ENCODE results near the gene MAD1L1. TPM values are rescaled to one million over a fixed set of nuclear protein-coding genes. Genes with fewer than 3 reads are reported as not detected.

Gene MAD1L1
- polyA plus RNA-seq, 6 donors from 2014 or later, result 109 to 209 (median 158) TPM

DNA sequence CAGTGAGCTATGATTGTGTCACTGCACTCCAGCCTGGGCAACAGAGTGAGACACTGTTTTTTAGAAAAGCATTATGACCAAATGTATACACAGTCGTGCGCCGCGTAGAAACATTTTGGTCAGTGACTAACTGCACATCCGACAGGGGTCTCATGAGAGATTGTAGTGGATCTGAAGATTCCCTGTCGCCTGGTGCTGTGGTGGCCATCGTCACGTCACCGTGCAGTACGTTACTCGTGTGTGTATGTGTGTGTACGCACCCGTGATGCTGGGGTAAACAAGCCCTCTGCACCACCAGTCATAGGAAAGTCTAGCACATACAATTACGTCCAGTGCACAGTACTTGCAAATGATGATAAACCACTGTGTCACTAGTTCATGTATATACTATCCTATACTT is 453.3 kb downstream of the MAD1L1 start:
- H3K36me3 Mint-ChIP-seq, result peaks cover 6 to 18% of the 10 kb centered on the region in 2 donors
- peaks cover 11 to 35% (median 26%) of the 10 kb centered on the region in 3 donors for H3K27me3 Mint-ChIP-seq
- H3K9me3 Mint-ChIP-seq, result peaks cover 8 to 34% (median 21%) of the 10 kb centered on the region in 7 donors
- no peak overlapping the region for H3K4me3 Mint-ChIP-seq
- DNase-seq (no peak), ATAC-seq (ENCODE audit: low read depth in 2 of 2) (no peak)
- no peaks in the 10 kb centered on the region for H3K4me1 Mint-ChIP-seq
- H3K27ac Mint-ChIP-seq, result no peak overlapping the region

DNA sequence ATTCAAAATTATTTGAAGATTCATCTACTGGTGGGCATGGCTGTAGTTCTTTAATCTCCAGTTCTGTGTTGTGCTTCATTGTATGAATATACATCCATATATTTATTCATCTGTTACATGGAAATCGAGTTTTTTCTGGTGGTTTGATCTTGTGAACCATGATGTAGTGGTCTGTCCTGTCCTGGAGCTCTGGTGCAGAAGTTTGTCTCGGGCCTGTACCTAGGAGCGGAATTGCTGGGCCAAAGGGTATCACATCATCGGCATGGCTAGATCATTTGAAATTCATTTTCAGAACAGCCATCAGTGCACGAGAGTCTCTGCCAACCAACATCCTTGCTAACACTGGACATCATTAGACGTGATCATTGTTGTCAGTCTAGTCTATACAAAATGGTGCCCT is 455.6 kb downstream of the MAD1L1 start:
- H3K4me1 Mint-ChIP-seq, result no peaks in the 10 kb centered on the region
- DNase-seq, result no peak
- H3K27ac Mint-ChIP-seq, result no peak overlapping the region
- H3K9me3 Mint-ChIP-seq, result peaks cover 8 to 47% (median 30%) of the 10 kb centered on the region in 7 donors
- peaks cover 6 to 18% of the 10 kb centered on the region in 2 donors for H3K36me3 Mint-ChIP-seq
- ATAC-seq (ENCODE audit: low read depth in 2 of 2), result no peak
- H3K4me3 Mint-ChIP-seq, result no peak overlapping the region
- peaks cover 11 to 35% (median 26%) of the 10 kb centered on the region in 3 donors for H3K27me3 Mint-ChIP-seq

DNA sequence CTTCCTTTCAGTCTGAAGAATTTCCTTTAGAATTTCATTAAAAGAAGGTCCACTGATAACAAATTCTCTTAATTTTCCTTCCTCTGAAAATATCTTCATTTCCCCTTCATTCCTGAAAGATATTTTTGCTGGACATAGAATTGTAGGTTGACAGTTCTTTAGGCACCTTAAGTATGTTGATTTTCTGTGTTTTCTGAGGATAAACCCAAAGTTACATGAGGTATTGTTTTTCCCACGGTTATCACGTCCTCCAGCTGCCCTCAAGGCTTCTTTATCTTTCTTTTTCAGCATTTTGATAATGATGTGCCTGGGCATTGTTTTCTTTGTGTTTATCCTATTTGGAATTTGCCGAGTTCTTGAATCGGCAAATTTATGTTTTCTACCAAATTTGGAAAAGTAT is 457.4 kb downstream of the MAD1L1 start:
- Mint-ChIP-seq H3K36me3 (peaks cover 6 to 18% of the 10 kb centered on the region in 2 donors), H3K4me3 (no peak overlapping the region), H3K27ac (no peak overlapping the region), H3K4me1 (no peaks in the 10 kb centered on the region), H3K9me3 (peaks cover 8 to 47% (median 30%) of the 10 kb centered on the region in 7 donors), H3K27me3 (peaks cover 11 to 33% (median 23%) of the 10 kb centered on the region in 3 donors)
- DNase-seq, result no peak
- no peak for ATAC-seq (ENCODE audit: low read depth in 2 of 2)

DNA sequence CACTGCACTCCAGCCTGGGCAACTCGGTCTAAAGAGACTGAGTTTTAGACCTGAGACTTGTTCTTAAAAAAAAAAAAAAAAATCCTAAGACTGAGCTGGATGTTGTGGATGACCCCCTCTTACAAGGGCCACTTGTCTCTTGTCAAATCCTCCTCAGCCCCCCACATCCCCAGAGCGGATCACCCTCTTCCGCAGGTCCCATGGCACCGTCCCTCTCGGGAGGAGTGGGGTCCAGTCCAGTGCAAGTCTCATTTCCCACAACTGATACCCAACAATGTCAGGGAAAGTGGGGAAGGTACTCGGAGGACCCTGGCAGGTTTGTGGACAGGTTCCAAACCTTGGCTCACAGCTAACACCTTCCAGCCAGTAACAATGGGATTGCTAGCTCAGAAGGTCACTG is 462.4 kb downstream of the MAD1L1 start:
- no peak overlapping the region for H3K27ac Mint-ChIP-seq
- DNase-seq (no peak), ATAC-seq (ENCODE audit: low read depth in 2 of 2) (no peak)
- H3K27me3 Mint-ChIP-seq, result peaks cover 4 to 15% (median 10%) of the 10 kb centered on the region in 3 donors
- H3K4me3 Mint-ChIP-seq, result no peak overlapping the region
- H3K4me1 Mint-ChIP-seq, result no peaks in the 10 kb centered on the region
- H3K36me3 Mint-ChIP-seq, result peaks cover 0 to 3% of the 10 kb centered on the region in 2 donors
- H3K9me3 Mint-ChIP-seq, result peaks cover 2 to 20% (median 18%) of the 10 kb centered on the region in 7 donors

DNA sequence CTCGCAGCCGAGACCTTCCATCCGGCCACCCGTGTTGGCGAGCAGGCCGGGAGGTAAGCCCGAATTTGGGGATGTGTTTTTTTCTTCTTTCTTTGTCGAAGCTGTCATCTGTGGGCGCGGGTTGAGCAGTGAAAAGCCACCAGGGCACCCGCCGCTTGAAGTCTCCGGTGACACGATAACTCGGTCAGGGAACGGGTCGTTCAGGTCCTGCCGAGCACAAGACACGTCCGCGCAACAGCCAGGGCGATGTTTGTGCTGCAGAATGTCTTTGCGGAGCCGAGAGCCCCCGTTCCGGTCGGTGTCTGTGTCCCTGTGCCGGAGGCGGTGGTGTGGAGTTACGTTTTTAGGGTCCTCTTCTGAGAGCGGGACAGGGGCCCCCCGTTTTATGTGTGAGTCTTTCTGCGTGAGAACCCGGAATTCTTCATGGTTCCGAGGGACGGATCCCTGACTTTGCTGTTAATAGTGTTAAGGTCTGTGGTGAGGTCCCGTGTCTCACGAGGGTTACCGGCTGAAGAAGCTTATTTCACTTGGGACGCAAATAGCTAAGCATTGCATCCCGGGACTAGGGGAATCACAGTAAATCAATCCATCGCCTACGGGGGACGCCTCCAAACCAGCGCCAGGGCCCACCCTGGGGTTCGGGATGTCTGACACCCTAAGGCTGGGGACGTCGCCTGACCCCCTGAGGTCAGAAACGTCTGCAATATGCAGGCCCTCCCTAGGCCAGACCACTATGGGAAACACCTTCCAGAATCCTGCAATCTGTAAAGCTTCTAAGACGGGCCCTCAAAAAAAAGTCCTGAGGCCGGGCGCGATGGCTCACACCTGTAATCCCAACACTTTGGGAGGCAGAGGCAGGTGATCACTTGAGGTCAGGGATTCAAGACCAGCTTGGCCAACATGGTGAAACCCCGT is 463.2 kb downstream of the MAD1L1 start:
- ATAC-seq (ENCODE audit: low read depth in 2 of 2), result no peak

DNA sequence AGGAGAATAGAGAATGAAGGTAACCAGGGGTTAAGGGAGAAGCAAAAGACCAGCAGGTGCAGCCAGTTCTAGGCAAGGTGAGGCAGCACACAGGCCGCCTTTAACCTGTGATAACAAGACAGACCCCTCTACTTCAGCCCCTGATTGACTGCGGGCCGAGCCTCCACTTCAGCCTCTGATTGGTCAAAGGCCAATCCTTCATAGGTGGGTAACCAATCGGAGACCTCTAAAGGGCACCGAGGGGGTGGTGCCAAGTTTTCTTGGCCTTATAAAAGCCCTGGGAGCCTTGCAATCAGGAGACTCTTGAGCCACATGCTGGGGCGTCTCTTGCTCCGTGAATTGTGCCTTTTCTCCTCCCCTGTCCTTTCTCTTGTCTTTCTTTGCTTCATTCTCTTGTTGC is 463.9 kb downstream of the MAD1L1 start:
- Mint-ChIP-seq H3K4me1 (no peaks in the 10 kb centered on the region), H3K36me3 (no peaks in the 10 kb centered on the region), H3K4me3 (no peak overlapping the region), H3K9me3 (peaks cover 0 to 15% (median 7%) of the 10 kb centered on the region in 7 donors), H3K27me3 (peaks cover 4 to 15% (median 5%) of the 10 kb centered on the region in 3 donors), H3K27ac (no peak overlapping the region)
- ATAC-seq (ENCODE audit: low read depth in 2 of 2), result no peak
- DNase-seq, result no peak

More for the DNA sequence above, 463.2 kb downstream of the MAD1L1 start:
- H3K4me1 Mint-ChIP-seq, result no peaks in the 10 kb centered on the region
- no peak for DNase-seq
- H3K4me3 Mint-ChIP-seq, result no peak overlapping the region
- no peak overlapping the region for H3K27ac Mint-ChIP-seq
- peaks cover 0 to 14% (median 13%) of the 10 kb centered on the region in 7 donors for H3K9me3 Mint-ChIP-seq
- no peaks in the 10 kb centered on the region for H3K36me3 Mint-ChIP-seq
- H3K27me3 Mint-ChIP-seq, result peaks cover 4 to 15% (median 5%) of the 10 kb centered on the region in 3 donors

DNA sequence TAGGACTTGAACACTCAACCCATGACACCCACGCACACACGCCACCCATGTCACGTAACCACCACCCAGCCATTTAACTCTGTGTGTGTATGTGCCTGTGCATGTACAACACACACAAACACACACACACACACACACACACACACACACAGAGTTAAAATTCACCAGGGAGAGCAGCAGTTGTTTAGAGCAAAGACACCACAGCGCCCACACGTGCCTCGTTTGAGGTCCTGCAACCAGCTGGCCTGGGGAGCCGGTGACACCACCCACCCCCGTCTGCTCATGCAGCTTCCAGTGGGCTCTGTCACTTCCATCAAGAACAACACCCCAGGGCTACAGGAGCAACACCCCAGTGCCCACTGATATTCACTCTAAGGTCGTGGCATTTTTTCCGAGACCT is 465.2 kb downstream of the MAD1L1 start:
- DNase-seq (no peak), ATAC-seq (ENCODE audit: low read depth in 2 of 2) (no peak)
- peaks cover 0 to 15% (median 0%) of the 10 kb centered on the region in 7 donors for H3K9me3 Mint-ChIP-seq
- no peaks in the 10 kb centered on the region for H3K4me1 Mint-ChIP-seq
- H3K27me3 Mint-ChIP-seq, result peaks cover 4 to 15% (median 5%) of the 10 kb centered on the region in 3 donors
- H3K27ac Mint-ChIP-seq, result no peak overlapping the region
- no peak overlapping the region for H3K4me3 Mint-ChIP-seq
- H3K36me3 Mint-ChIP-seq, result no peaks in the 10 kb centered on the region

Other genes with a start within 250 kb of the MAD1L1 start
- 10 to 100 TPM; 29.2 to 64.2 (median 46.1) TPM for gene MRM2, start 9.3 kb upstream of the MAD1L1 start, polyA plus RNA-seq (ENCODE audit: low read depth in 6 of 6)
- 10 to 100 TPM; 50.8 to 78.8 (median 59.4) TPM for gene NUDT1, start 9.3 kb upstream of the MAD1L1 start, polyA plus RNA-seq (ENCODE audit: low read depth in 6 of 6)
- gene SNX8, start 81.5 kb upstream of the MAD1L1 start, polyA plus RNA-seq (ENCODE audit: low read depth in 6 of 6), result 100 to 1,000 TPM in 3 of 6 donors, 10 to 100 TPM in 3; 74.2 to 107 (median 96.2) TPM
- gene EIF3B, start 121.9 kb upstream of the MAD1L1 start, polyA plus RNA-seq (ENCODE audit: low read depth in 6 of 6), result 100 to 1,000 TPM in 3 of 6 donors, 10 to 100 TPM in 3; 69.6 to 123 (median 94.4) TPM
- gene CHST12, start 170.7 kb upstream of the MAD1L1 start, polyA plus RNA-seq (ENCODE audit: low read depth in 6 of 6), result 10 to 100 TPM in 4 of 6 donors, 1 to 10 TPM in 2; 6.5 to 20.9 (median 12.3) TPM
- not detected for gene GRIFIN, start 243.5 kb upstream of the MAD1L1 start, polyA plus RNA-seq (ENCODE audit: low read depth in 6 of 6)

Data from naive B cell (primary cell).